Immature natural killer cell (primary cell): ENCODE measurements around the gene AP3S2. TPM values are rescaled to one million over a fixed set of nuclear protein-coding genes. Genes with fewer than 3 reads are reported as not detected.
"Not testable (repeated sequence)": the region's sequence is repeated elsewhere in the genome, so short reads cannot be mapped to it uniquely, and the experiment has no call there.

Experiments used
- DNase-seq, 3 donors: peaks; one replicate each; pipeline ENCODE4 v3.0.0; 2022; ENCODE audit warnings: mixed read lengths in 1 of 3
- H3K27ac Mint-ChIP-seq, 6 donors: one replicate each; pipeline ENCODE4 v1.8.0; 2020; ENCODE audit warnings: mixed read lengths in 6 of 6, mild to moderate bottlenecking in 5 of 6, inconsistent platforms in 4 of 6, moderate library complexity in 3 of 6
- H3K27me3 Mint-ChIP-seq, 3 donors: one replicate each; pipeline ENCODE4 v1.8.0; 2020 to 2021; ENCODE audit warnings: low read depth in 3 of 3, mild to moderate bottlenecking in 3 of 3, mixed read lengths in 3 of 3, moderate library complexity in 3 of 3, inconsistent platforms in 1 of 3
- H3K36me3 Mint-ChIP-seq, 3 donors: one replicate each; pipeline ENCODE4 v1.8.0; 2020; ENCODE audit warnings: mixed read lengths in 3 of 3, inconsistent platforms in 2 of 3, mild to moderate bottlenecking in 2 of 3
- H3K4me1 Mint-ChIP-seq, 2 donors: one replicate each; pipeline ENCODE4 v1.8.0; 2020; ENCODE audit warnings: inconsistent platforms in 2 of 2, mild to moderate bottlenecking in 2 of 2, mixed read lengths in 2 of 2, moderate library complexity in 1 of 2
- H3K4me3 Mint-ChIP-seq, 5 donors: one replicate each; pipeline ENCODE4 v1.8.0; 2020; ENCODE audit warnings: mild to moderate bottlenecking in 5 of 5, mixed read lengths in 5 of 5, inconsistent platforms in 3 of 5, moderate library complexity in 3 of 5
- H3K9me3 Mint-ChIP-seq, 6 donors: one replicate each; pipeline ENCODE4 v1.8.0; 2020; ENCODE audit warnings: mild to moderate bottlenecking in 6 of 6, mixed read lengths in 6 of 6, inconsistent platforms in 4 of 6, moderate library complexity in 3 of 6
- polyA plus RNA-seq, 3 donors: library from polyadenylated mRNA; unstranded; fragments of 300-500 nt; fragmentation: Illumina TruSeq; gene quantifications; one replicate each; pipeline ENCODE4 v1.2.3, GENCODE V29; 2021

Gene AP3S2
- polyA plus RNA-seq, 3 donors from 2014 or later, result 23.7 to 38.5 (median 32.2) TPM

DNA sequence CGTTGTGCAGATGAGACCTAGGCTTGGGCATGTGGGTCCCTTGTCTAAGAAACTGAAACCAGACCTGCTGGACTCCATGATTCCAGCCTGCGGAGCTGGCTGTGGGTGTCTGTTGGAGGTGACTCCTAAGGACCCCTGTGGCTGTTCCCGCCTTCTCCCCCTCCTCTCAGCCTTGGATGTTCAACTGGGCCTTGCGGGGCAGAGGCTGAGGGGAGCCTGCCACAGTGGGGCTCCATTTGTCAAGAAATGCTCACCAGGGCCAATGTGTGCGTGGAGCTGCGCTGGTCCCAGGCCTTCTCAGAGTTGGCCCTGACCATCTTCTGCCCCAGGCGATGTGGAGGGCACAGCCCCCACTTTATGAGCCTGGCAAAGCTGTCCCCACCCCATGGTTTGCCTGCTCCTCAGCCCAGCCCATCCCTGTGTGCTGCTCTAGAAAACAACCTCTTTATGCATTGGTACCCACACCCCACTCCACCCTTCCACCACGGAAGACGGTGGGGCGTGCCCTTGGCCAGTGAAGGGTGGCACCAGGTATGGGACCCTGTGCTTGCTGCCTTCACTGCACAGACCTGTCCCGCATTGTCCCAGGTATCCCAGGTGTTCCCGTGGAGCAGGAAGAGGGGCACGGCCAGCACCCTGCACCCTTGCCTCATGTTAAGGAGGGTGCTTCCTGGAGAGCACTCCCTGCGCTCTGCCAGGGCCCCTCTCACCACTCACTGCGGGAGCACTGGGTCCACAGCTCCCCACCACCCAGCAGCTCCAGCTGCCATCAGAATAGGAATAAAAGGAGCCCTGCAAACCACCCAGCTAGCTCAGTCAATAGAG is 109.7 kb downstream of the AP3S2 start:
- H3K27ac Mint-ChIP-seq, result no peak overlapping the region
- no peak overlapping the region for H3K4me3 Mint-ChIP-seq
- peaks cover 2 to 4% (median 3%) of the 10 kb centered on the region in 3 donors for H3K27me3 Mint-ChIP-seq
- no peak for DNase-seq
- no peaks in the 10 kb centered on the region for H3K9me3 Mint-ChIP-seq
- H3K4me1 Mint-ChIP-seq, result no peaks in the 10 kb centered on the region
- no peaks in the 10 kb centered on the region for H3K36me3 Mint-ChIP-seq

DNA sequence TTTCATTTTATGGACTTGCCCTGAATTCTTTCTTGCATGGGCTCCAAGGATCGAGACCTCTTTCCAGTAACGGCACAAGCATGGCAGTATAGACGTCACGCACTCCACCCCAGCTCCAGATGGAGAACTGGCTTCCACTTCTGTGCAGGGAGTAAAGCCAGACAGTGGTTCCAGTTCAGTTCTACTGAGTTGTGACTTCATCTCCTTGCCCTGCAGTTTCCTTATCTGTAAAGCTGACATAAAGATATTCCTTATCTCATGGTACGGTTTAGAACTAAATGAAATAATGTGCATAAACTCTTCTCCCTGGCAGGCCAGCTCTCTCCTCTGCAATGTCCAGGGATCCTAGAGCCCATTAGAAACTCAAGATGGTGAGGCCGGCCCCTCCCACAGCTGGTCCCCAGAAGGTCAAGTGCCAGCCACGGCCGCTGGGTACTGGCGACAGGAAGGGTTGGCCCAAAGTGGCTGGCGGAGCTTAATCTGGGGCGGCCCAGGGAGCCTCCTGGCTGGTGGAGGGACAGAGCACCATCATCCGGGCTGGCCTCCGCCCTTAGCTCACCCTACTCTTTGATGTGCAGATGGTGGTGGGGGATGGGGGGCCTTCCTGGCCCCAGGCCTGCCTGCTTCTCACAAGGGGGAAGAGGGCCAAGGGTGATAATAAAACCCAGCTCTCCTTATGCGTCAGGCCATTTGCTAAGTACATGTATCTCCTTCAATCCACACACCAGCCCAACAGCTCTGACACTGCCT is 110.5 kb downstream of the AP3S2 start:
- DNase-seq, result no peak
- Mint-ChIP-seq H3K36me3 (no peaks in the 10 kb centered on the region), H3K4me1 (no peaks in the 10 kb centered on the region), H3K27ac (no peak overlapping the region), H3K9me3 (no peaks in the 10 kb centered on the region), H3K4me3 (no peak overlapping the region), H3K27me3 (peaks cover 0 to 5% (median 5%) of the 10 kb centered on the region in 3 donors)

DNA sequence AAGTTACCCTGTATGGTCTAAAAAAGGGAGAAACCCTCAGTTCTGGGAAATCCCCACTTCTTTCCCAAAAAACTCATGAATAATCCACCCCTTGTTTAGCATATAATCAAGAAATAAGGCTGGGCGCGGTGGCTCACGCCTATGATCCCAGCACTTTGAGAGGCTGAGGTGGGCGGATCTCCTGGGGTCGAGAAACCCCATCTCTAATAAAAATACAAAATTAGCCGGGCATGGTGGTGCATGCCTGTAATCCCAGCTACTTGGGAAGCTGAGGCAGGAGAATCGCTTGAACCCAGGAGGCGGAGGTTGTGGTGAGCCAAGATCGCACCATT is 111.2 kb downstream of the AP3S2 start:
- DNase-seq, H3K9me3 Mint-ChIP-seq, H3K4me1 Mint-ChIP-seq, H3K27ac Mint-ChIP-seq, H3K36me3 Mint-ChIP-seq, H3K4me3 Mint-ChIP-seq, H3K27me3 Mint-ChIP-seq: not testable (repeated sequence)

DNA sequence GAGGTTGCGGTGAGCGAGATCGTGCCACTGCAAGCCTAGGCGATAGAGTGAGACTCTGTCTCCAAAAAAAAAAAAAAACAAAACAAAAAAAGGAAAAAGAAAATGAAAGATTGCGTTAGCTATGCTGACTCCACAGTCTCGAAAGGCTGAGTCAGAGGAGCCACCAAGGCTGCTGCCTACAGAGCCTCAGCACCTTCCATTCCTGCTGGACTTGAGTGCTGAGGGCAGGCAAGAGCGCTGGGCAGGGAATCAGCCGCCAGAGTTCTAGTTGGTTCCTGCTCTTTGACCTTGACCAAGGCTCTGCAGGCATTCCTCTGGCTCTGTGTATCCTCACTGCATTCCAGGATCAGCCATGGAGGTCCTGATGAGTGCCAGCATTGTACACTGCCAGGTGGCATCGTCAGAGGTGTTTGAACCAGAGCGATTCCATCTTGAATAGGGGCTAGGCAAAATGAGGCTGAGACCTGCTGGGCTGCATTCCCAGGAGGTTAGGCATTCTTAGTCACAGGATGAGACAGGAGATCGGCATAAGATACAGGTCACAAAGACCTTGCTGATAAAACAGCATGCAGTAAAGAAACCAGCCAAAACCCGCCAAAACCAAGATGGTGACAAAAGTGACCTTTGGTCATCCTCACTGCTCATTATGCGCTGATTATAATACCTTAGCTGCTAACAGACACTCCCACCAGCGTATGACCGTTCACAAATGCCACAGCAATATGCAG is 111.7 kb downstream of the AP3S2 start:
- peaks cover 0 to 5% (median 4%) of the 10 kb centered on the region in 3 donors for H3K27me3 Mint-ChIP-seq
- H3K9me3 Mint-ChIP-seq, result no peaks in the 10 kb centered on the region
- H3K4me3 Mint-ChIP-seq, result no peak overlapping the region
- no peak overlapping the region for H3K27ac Mint-ChIP-seq
- H3K36me3 Mint-ChIP-seq, result no peaks in the 10 kb centered on the region
- DNase-seq, result no peak
- no peaks in the 10 kb centered on the region for H3K4me1 Mint-ChIP-seq

DNA sequence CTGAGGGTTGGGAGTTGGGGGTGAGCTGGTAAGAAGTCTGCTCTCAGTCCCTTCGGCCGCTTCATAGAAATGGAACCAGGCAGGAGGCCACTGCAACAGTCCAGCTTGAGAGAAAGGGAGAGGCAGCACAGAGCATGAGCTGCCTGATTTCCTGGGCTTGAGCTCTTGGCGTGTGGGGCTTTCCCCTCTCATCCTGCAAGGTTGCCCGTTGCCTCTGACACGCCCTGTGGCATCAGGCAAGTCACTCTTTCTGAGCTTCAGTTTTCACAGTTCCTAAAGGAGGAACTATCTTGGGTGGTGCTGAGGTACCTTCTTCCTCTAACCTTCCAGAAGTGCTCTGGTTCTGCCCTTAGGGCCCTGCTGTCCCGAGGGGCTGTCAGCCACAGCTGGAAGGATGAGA is 112.7 kb downstream of the AP3S2 start:
- H3K4me1 Mint-ChIP-seq, result no peaks in the 10 kb centered on the region
- no peak overlapping the region for H3K27ac Mint-ChIP-seq
- no peak overlapping the region for H3K4me3 Mint-ChIP-seq
- DNase-seq, result no peak
- peaks cover 0 to 5% (median 4%) of the 10 kb centered on the region in 3 donors for H3K27me3 Mint-ChIP-seq
- H3K9me3 Mint-ChIP-seq, result no peaks in the 10 kb centered on the region
- H3K36me3 Mint-ChIP-seq, result no peaks in the 10 kb centered on the region

DNA sequence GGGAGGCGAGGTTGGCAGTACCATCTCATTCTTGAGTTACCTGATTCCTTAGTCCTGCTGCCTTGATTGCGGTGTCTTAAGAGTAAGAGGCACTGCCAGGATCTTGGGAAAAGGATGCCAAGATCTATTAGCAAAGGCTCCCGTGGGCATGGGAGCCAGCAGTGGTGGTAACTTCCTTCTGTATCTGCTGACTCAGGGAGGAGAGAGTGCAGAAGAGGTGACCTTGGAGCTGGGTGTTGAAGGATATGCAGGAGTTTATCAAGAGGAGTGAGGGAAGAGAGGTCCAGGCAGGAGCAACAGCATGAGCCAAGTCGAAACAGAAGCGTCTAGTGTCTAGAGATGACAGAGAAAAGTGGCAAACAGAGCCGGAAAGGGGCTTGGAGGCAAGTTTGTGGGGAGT is 113.2 kb downstream of the AP3S2 start:
- Mint-ChIP-seq H3K27me3 (peaks cover 0 to 5% (median 4%) of the 10 kb centered on the region in 3 donors), H3K36me3 (no peaks in the 10 kb centered on the region)

More for the DNA sequence above, 113.2 kb downstream of the AP3S2 start:
- Mint-ChIP-seq H3K4me1 (no peaks in the 10 kb centered on the region), H3K27ac (no peak overlapping the region), H3K4me3 (no peak overlapping the region), H3K9me3 (no peaks in the 10 kb centered on the region)
- DNase-seq, result no peak

Other genes starting within 250 kb of the AP3S2 start
- gene KIF7, start 238.5 kb downstream of the AP3S2 start, polyA plus RNA-seq, result under 1 TPM in 1 of 3 donors, not detected in 2; 0.16 TPM
- not detected for gene PLIN1, start 214.6 kb downstream of the AP3S2 start, polyA plus RNA-seq
- gene PEX11A, start 203.2 kb downstream of the AP3S2 start, polyA plus RNA-seq, result 1 to 10 TPM; 3.1 to 5.9 (median 5.3) TPM
- gene WDR93, start 203.2 kb downstream of the AP3S2 start, polyA plus RNA-seq, result under 1 TPM in 2 of 3 donors, not detected in 1; 0.16 to 0.46 TPM
- gene MESP1, start 142.7 kb downstream of the AP3S2 start, polyA plus RNA-seq, result 1 to 10 TPM; 1.8 to 5.4 (median 4.5) TPM
- gene MESP2, start 117.7 kb downstream of the AP3S2 start, polyA plus RNA-seq, result not detected
- 1 to 10 TPM in 1 of 3 donors, under 1 TPM in 2; 0.42 to 4.3 (median 0.59) TPM for gene ANPEP, start 79.1 kb downstream of the AP3S2 start, polyA plus RNA-seq
- under 1 TPM in 1 of 3 donors, not detected in 2; 0.23 TPM for gene ARPIN, start 19.0 kb upstream of the AP3S2 start, polyA plus RNA-seq
- 1 to 10 TPM; 1.7 to 3.4 (median 2.3) TPM for gene ZNF710, start 107.3 kb upstream of the AP3S2 start, polyA plus RNA-seq
- gene IDH2, start 208.5 kb upstream of the AP3S2 start, polyA plus RNA-seq, result 100 to 1,000 TPM; 160 to 330 (median 218) TPM